K562 (cell line): ENCODE data around the gene AGAP1. TPM values are rescaled to one million over a fixed set of nuclear protein-coding genes. Genes with fewer than 3 reads are reported as not detected.

ENCODE experiments used
- EGR1 ChIP-seq: fragments of 450-650 bp; conservative IDR thresholded peaks from 2 replicates; pipeline ENCODE4 v1.6.1; 2017; ENCODE audit warnings: mild to moderate bottlenecking
- NR2F6 ChIP-seq: fragments of 450-650 bp; formaldehyde crosslinking; IDR thresholded peaks from 2 replicates; pipeline ENCODE4 v1.4.0; 2020; ENCODE audit warnings: mild to moderate bottlenecking
- RFX1 ChIP-seq: fragments of 450-650 bp; IDR thresholded peaks from 2 replicates; pipeline ENCODE4 v1.6.1; 2016; ENCODE audit warnings: mild to moderate bottlenecking, moderate library complexity
- TBP ChIP-seq: optimal IDR thresholded peaks from 2 replicates; pipeline ENCODE3; 2011; ENCODE audit warnings: low read depth, low read length, improper control_type of control experiment
- TFAM ChIP-seq: fragments of 250-450 bp; sonication (Bioruptor Pico); conservative IDR thresholded peaks from 2 replicates; pipeline ENCODE4 v1.5.0; 2021; ENCODE audit warnings: mild to moderate bottlenecking, moderate library complexity
- ZFX ChIP-seq: sonication (generic); formaldehyde crosslinking; IDR thresholded peaks from 2 replicates; pipeline ENCODE4 v1.8.0; 2022; ENCODE audit warnings: mild to moderate bottlenecking, missing genetic modification reagents, moderate library complexity
- ZNF263 ChIP-seq: sonication (generic); formaldehyde crosslinking; IDR thresholded peaks from 2 replicates; pipeline ENCODE4 v1.8.0; 2022; ENCODE audit warnings: mild to moderate bottlenecking, missing genetic modification reagents, borderline replicate concordance
- ZNF324 ChIP-seq: fragments of 250-450 bp; sonication (Bioruptor Pico); IDR thresholded peaks from 2 replicates; pipeline ENCODE4 v1.4.0; 2020; ENCODE audit warnings: mild to moderate bottlenecking
- ZNF780A ChIP-seq: fragments of 250-450 bp; sonication (Bioruptor Pico); IDR thresholded peaks from 2 replicates; pipeline ENCODE4 v1.5.0; 2021; ENCODE audit warnings: mild to moderate bottlenecking
- polyA plus RNA-seq, 8 experiments: library from polyadenylated mRNA; depleted of rRNA in 4 of 8; stranded (reverse) in 5 of 8; unstranded in 3 of 8; fragments of >200 nt; fragmentation: Nextera tagmentation in 2 of 8; fragmentation: Illumina TruSeq in 1 of 8; extraction: Ambion mirVana in 2 of 8; extraction: Trizol in 1 of 8; gene quantifications; 2 replicates each; pipeline versions ENCODE4 v1.2.1 to v1.2.3, GENCODE V29; 2011 to 2014; ENCODE audit warnings: inconsistent platforms in 1 of 8, missing spikeins in 1 of 8
- total RNA-seq, 7 experiments: library from RNA; depleted of rRNA in 6 of 7; stranded (reverse); fragments of >200 nt in 6 of 7; fragmentation: Illumina TruSeq in 2 of 7; extraction: Trizol in 2 of 7; gene quantifications; 2 replicates each; pipeline versions ENCODE4 v1.2.1 to v1.2.3, GENCODE V29; 2011 to 2021; ENCODE audit warnings: low replicate concordance in 1 of 7
- TF ChIP-seq, protein P1 (sequence below), 2 experiments: fragments of 150-350 bp in 1 of 2; IDR thresholded peaks; 2 replicates each; pipeline ENCODE4 v1.6.1; 2012 to 2016; ENCODE audit warnings: low read depth in 2 of 2, low read length in 2 of 2, mild to moderate bottlenecking in 1 of 2, moderate library complexity in 1 of 2

AGAP1 gene
- total and polyA plus RNA-seq, 9 of the 15 experiments (the other 6 are each of a cell fraction or from before 2014, with no cell fraction given), result 1.3 to 24.0 (median 10.6) TPM

GRCh38 chr2:235508371-235509160 is 14.7 kb downstream of the AGAP1 start (continued):
- TF ChIP-seq, protein P1, sequence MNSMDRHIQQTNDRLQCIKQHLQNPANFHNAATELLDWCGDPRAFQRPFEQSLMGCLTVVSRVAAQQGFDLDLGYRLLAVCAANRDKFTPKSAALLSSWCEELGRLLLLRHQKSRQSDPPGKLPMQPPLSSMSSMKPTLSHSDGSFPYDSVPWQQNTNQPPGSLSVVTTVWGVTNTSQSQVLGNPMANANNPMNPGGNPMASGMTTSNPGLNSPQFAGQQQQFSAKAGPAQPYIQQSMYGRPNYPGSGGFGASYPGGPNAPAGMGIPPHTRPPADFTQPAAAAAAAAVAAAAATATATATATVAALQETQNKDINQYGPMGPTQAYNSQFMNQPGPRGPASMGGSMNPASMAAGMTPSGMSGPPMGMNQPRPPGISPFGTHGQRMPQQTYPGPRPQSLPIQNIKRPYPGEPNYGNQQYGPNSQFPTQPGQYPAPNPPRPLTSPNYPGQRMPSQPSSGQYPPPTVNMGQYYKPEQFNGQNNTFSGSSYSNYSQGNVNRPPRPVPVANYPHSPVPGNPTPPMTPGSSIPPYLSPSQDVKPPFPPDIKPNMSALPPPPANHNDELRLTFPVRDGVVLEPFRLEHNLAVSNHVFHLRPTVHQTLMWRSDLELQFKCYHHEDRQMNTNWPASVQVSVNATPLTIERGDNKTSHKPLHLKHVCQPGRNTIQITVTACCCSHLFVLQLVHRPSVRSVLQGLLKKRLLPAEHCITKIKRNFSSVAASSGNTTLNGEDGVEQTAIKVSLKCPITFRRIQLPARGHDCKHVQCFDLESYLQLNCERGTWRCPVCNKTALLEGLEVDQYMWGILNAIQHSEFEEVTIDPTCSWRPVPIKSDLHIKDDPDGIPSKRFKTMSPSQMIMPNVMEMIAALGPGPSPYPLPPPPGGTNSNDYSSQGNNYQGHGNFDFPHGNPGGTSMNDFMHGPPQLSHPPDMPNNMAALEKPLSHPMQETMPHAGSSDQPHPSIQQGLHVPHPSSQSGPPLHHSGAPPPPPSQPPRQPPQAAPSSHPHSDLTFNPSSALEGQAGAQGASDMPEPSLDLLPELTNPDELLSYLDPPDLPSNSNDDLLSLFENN (IDR thresholded peaks at IDR 0.05; ENCODE audit: low read depth in 2 of 2, low read length in 2 of 2), result no peak
- no peak for TF ChIP-seq NR2F6 (CRISPR knock-in tag)
- no peak for TF ChIP-seq ZNF780A
- no peak for TF ChIP-seq EGR1
- no peak for TF ChIP-seq TFAM
- TF ChIP-seq TBP, result no peak
- no peak for TF ChIP-seq ZNF324 (CRISPR knock-in tag)
- TF ChIP-seq ZFX (CRISPR knock-in tag), result no peak
- TF ChIP-seq ZNF263 (CRISPR knock-in tag), result no peak
- TF ChIP-seq RFX1, result no peak
